MM.1S (cell line): ENCODE results near the gene ZNF581.

Experiments
- DNase-seq: peaks from one replicate; pipeline ENCODE4 v3.0.0-alpha.2; 2015
- H2AFZ ChIP-seq: fragments of 300-600 bp; sonication (generic); 2 replicates; pipeline ENCODE4 v1.6.0; 2016; ENCODE audit warnings: antibody characterized with exemption, low read length
- H3F3A ChIP-seq: fragments of 300-600 bp; sonication (generic); 2 replicates; pipeline ENCODE4 v1.6.1; 2016; ENCODE audit warnings: mild to moderate bottlenecking, antibody characterized with exemption, low read length, moderate library complexity, mixed read lengths; ENCODE audit not compliant: insufficient read depth
- H3K27ac ChIP-seq: fragments of 300-600 bp; sonication (generic); 2 replicates; pipeline ENCODE4 v1.5.1; 2016; ENCODE audit warnings: mild to moderate bottlenecking, low read length
- H3K27me3 ChIP-seq: fragments of 300-600 bp; sonication (generic); replicated peaks from 2 replicates; pipeline ENCODE4 v1.6.0; 2016; ENCODE audit warnings: low read length; ENCODE audit not compliant: insufficient read depth
- H3K36me3 ChIP-seq: fragments of 300-600 bp; sonication (generic); replicated peaks from 2 replicates; pipeline ENCODE4 v1.6.1; 2016; ENCODE audit warnings: mild to moderate bottlenecking, low read length, mixed read lengths; ENCODE audit not compliant: insufficient read depth
- H3K4me1 ChIP-seq: fragments of 300-600 bp; sonication (generic); 2 replicates; pipeline ENCODE4 v1.6.1; 2016; ENCODE audit warnings: low read length, mixed read lengths
- H3K4me2 ChIP-seq: fragments of 300-600 bp; sonication (generic); 2 replicates; pipeline ENCODE4 v1.6.0; 2016; ENCODE audit warnings: low read depth, low read length
- H3K4me3 ChIP-seq: fragments of 300-600 bp; sonication (generic); 2 replicates; pipeline ENCODE4 v1.5.1; 2016; ENCODE audit warnings: low read length, mixed read lengths
- H3K79me2 ChIP-seq: fragments of 300-600 bp; sonication (generic); 2 replicates; pipeline ENCODE4 v1.6.1; 2016; ENCODE audit warnings: mixed run types, low read length, mixed read lengths
- H3K9ac ChIP-seq: fragments of 300-600 bp; sonication (generic); 2 replicates; pipeline ENCODE4 v1.6.1; 2016; ENCODE audit warnings: low read length, mixed read lengths
- H3K9me2 ChIP-seq: fragments of 300-600 bp; sonication (generic); replicated peaks from 2 replicates; pipeline ENCODE4 v1.6.1; 2016; ENCODE audit warnings: mild to moderate bottlenecking, low read length, mixed read lengths; ENCODE audit not compliant: insufficient read depth
- H3K9me3 ChIP-seq: fragments of 300-600 bp; sonication (generic); replicated peaks from 2 replicates; pipeline ENCODE4 v1.6.1; 2016; ENCODE audit warnings: mild to moderate bottlenecking, low read length, mixed read lengths; ENCODE audit not compliant: insufficient read depth
- H4K20me1 ChIP-seq: fragments of 300-600 bp; sonication (generic); 2 replicates; pipeline ENCODE4 v1.6.1; 2016; ENCODE audit warnings: mild to moderate bottlenecking, low read length, moderate library complexity, mixed read lengths; ENCODE audit not compliant: insufficient read depth
- EZH2 ChIP-seq: fragments of 300-600 bp; sonication (generic); optimal IDR thresholded peaks from 2 replicates; pipeline ENCODE3; 2017; ENCODE audit warnings: low read depth, mild to moderate bottlenecking, antibody characterized with exemption, low read length, mixed read lengths
- EZH2phosphoT487 ChIP-seq: fragments of 300-600 bp; sonication (generic); IDR thresholded peaks from 2 replicates; pipeline ENCODE4 v1.6.1; 2018; ENCODE audit warnings: antibody characterized with exemption, low read length
- TF ChIP-seq, protein P1 (sequence below): fragments of 300-600 bp; sonication (generic); IDR thresholded peaks from 2 replicates; pipeline ENCODE4 v1.5.1; 2016; ENCODE audit warnings: antibody characterized with exemption, low read length, mixed read lengths

The ZNF581 gene

DNA sequence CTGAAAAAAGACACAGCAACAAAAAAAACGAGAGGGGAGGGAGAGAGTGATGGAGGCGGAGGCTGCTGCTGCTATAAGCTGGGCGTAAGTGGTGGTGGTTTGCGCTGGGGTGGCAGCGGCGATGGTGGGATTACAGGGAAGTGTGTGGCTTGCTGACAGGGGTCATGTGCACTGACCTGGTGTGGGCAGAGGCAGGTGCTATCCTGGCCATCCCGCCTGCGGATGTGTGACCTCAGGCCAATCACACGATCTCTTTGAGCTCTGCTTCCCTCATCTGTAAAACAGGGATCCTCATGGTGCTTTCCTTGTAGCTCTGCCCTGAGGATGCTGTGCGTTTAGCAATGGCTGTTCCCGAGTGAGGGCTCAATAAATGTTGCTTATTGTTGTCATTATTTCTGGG, 5.9 kb upstream of the ZNF581 start:
- no peaks in the 10 kb centered on the region for H3K36me3 ChIP-seq
- H3K4me1 ChIP-seq = peaks cover 24% of the 10 kb centered on the region
- H3K27ac ChIP-seq = no peak overlapping the region
- no peak overlapping the region for H2AFZ ChIP-seq
- peaks cover 30% of the 10 kb centered on the region for H3F3A ChIP-seq
- no peak overlapping the region for H3K4me3 ChIP-seq
- H3K9me3 ChIP-seq = no peaks in the 10 kb centered on the region
- TF ChIP-seq EZH2 (no peak), EZH2phosphoT487 (no peak)
- TF ChIP-seq, protein P1, sequence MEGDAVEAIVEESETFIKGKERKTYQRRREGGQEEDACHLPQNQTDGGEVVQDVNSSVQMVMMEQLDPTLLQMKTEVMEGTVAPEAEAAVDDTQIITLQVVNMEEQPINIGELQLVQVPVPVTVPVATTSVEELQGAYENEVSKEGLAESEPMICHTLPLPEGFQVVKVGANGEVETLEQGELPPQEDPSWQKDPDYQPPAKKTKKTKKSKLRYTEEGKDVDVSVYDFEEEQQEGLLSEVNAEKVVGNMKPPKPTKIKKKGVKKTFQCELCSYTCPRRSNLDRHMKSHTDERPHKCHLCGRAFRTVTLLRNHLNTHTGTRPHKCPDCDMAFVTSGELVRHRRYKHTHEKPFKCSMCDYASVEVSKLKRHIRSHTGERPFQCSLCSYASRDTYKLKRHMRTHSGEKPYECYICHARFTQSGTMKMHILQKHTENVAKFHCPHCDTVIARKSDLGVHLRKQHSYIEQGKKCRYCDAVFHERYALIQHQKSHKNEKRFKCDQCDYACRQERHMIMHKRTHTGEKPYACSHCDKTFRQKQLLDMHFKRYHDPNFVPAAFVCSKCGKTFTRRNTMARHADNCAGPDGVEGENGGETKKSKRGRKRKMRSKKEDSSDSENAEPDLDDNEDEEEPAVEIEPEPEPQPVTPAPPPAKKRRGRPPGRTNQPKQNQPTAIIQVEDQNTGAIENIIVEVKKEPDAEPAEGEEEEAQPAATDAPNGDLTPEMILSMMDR = no peak
- H3K9ac ChIP-seq = no peak overlapping the region
- no peaks in the 10 kb centered on the region for H3K9me2 ChIP-seq
- no peaks in the 10 kb centered on the region for H4K20me1 ChIP-seq
- peaks cover 39% of the 10 kb centered on the region for H3K79me2 ChIP-seq
- H3K4me2 ChIP-seq = no peak overlapping the region
- DNase-seq = no peak
- H3K27me3 ChIP-seq = no peaks in the 10 kb centered on the region

DNA sequence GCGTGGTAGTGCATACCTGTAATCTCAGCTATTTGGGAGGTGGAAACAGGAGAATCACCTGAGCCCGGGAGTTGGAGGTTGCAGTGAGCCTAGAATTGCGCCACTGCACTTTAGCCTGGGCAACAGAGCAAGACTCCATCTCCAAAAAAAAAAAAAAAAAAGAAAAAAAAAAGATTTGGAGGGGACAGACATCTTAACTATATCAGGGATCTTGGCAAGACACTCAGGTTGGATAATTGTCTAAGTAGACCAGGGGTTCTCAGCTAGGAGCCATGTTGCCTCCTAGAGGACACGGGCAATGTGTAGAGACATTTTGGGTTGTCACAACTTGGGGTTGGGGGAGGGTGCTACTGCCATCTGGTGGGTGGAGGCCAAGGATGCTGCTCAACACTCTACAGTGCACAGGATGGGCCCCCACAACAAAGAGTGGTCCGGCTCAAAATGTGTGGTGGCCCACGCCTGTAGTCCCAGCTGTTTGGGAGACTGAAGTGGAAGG, 4.5 kb upstream of the ZNF581 start:
- Histone ChIP-seq H3F3A (peaks cover 25% of the 10 kb centered on the region), H3K79me2 (peaks cover 41% of the 10 kb centered on the region), H3K27ac (no peak overlapping the region), H3K36me3 (no peaks in the 10 kb centered on the region), H4K20me1 (no peaks in the 10 kb centered on the region), H3K27me3 (no peaks in the 10 kb centered on the region), H3K9me2 (no peaks in the 10 kb centered on the region), H3K9ac (no peak overlapping the region), H3K4me1 (peaks cover 32% of the 10 kb centered on the region), H2AFZ (no peak overlapping the region), H3K4me2 (no peak overlapping the region), H3K4me3 (no peak overlapping the region), H3K9me3 (no peaks in the 10 kb centered on the region)
- DNase-seq = peak; percentile 75
- TF ChIP-seq, protein P1 = peak; percentile 65
- TF ChIP-seq EZH2phosphoT487 (no peak), EZH2 (no peak)

DNA sequence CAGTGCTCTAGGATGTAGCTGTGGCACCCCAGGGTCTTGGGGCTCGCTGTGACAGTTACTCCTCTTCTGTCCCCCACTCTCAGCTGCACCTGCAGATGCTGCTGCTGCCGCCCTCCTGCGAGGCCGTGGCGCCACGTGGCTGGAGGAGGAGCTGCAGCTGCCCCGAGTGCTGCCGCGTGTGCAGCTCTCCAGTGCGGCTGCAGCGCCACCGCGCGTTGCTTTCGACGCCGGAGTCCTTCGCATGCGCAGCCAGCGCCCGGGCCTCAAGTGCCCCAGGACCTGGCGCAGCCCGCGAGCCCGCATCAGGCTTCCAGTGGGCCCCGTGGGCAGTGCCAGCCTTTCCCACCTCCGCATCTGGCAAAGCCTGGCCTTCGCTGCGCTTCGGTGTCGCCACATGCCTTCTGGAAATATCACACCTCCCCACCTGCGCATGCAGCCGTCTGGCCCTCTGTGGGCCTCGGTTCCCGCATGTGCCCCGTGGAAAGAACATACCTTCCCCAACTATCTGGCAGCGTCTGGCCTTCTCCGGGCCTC, 3.3 kb upstream of the ZNF581 start:
- Histone ChIP-seq H3K4me1 (peaks cover 42% of the 10 kb centered on the region), H3K27ac (no peak overlapping the region), H3K9me3 (no peaks in the 10 kb centered on the region), H3F3A (peaks cover 25% of the 10 kb centered on the region), H3K27me3 (no peaks in the 10 kb centered on the region), H3K9ac (peak overlapping the region; percentile 78; the same call in 1 of the 2 replicates), H3K4me3 (peak overlapping the region; percentile 90), H3K79me2 (peaks cover 50% of the 10 kb centered on the region), H3K9me2 (no peaks in the 10 kb centered on the region), H2AFZ (peak overlapping the region; percentile 37), H3K4me2 (peak overlapping the region; percentile 97), H4K20me1 (no peaks in the 10 kb centered on the region), H3K36me3 (no peaks in the 10 kb centered on the region)
- DNase-seq = no peak
- TF ChIP-seq EZH2 = no peak
- TF ChIP-seq, protein P1 = no peak
- no peak for TF ChIP-seq EZH2phosphoT487
